Loucy (cell line): ENCODE results near the gene DDR2.

ENCODE experiments used
- CTCF ChIP-seq: fragments of 200-600 bp; sonication (generic); conservative IDR thresholded peaks from 2 replicates; pipeline ENCODE4 v1.5.1; 2014; ENCODE audit warnings: mild to moderate bottlenecking, antibody characterized with exemption, low read length
- EZH2phosphoT487 ChIP-seq: fragments of 200-600 bp; IDR thresholded peaks from 2 replicates; pipeline ENCODE4 v1.6.1; 2018; ENCODE audit warnings: antibody characterized with exemption, mild to moderate bottlenecking, moderate library complexity, borderline replicate concordance

- no peak for TF ChIP-seq CTCF
- no peak for TF ChIP-seq EZH2phosphoT487
Measured at GRCh38 chr1:162734047-162734446, 101.8 kb downstream of the DDR2 start.
